HepG2 (cell line): ENCODE results near the gene GJA10. TPM values are rescaled to one million over a fixed set of nuclear protein-coding genes. Genes with fewer than 3 reads are reported as not detected.

Source experiments
- BATF2 ChIP-seq: sonication (generic); formaldehyde crosslinking; IDR thresholded peaks from 2 replicates; pipeline ENCODE4 v1.8.0; 2022; ENCODE audit warnings: mild to moderate bottlenecking, missing genetic modification reagents, moderate library complexity
- DMAP1 ChIP-seq: IDR thresholded peaks from 2 replicates; pipeline ENCODE4 v1.6.1; 2016
- DRAP1 ChIP-seq: IDR thresholded peaks from 2 replicates; pipeline ENCODE4 v1.6.1; 2016; ENCODE audit warnings: missing genetic modification reagents, missing compliant biosample characterization
- ELF1 ChIP-seq: sonication (generic); formaldehyde crosslinking; IDR thresholded peaks from 2 replicates; pipeline ENCODE4 v1.4.0; 2020; ENCODE audit warnings: missing genetic modification reagents
- GABPB1 ChIP-seq: IDR thresholded peaks from 2 replicates; pipeline ENCODE4 v1.6.1; 2016; ENCODE audit warnings: mild to moderate bottlenecking, missing genetic modification reagents, moderate library complexity, missing compliant biosample characterization
- HOMEZ ChIP-seq: IDR thresholded peaks from 2 replicates; pipeline ENCODE4 v1.6.1; 2016; ENCODE audit warnings: low read depth
- HOXA9 ChIP-seq: sonication (generic); formaldehyde crosslinking; IDR thresholded peaks from 2 replicates; pipeline ENCODE4 v1.8.1; 2022; ENCODE audit warnings: missing genetic modification reagents, mild to moderate bottlenecking, moderate library complexity, borderline replicate concordance
- JUND ChIP-seq: sonication (generic); formaldehyde crosslinking; IDR thresholded peaks from 2 replicates; pipeline ENCODE4 v1.8.0; 2022; ENCODE audit warnings: mild to moderate bottlenecking, missing genetic modification reagents
- KLF11 ChIP-seq: IDR thresholded peaks from 2 replicates; pipeline ENCODE4 v1.6.1; 2016; ENCODE audit warnings: missing compliant biosample characterization
- KLF12 ChIP-seq: sonication (generic); formaldehyde crosslinking; IDR thresholded peaks from 2 replicates; pipeline ENCODE4 v1.4.0; 2020; ENCODE audit warnings: missing genetic modification reagents, borderline replicate concordance
- KLF6 ChIP-seq: IDR thresholded peaks from 2 replicates; pipeline ENCODE4 v1.8.0; 2016; ENCODE audit warnings: missing biosample characterization, missing genetic modification reagents
- MTF2 ChIP-seq: sonication (generic); formaldehyde crosslinking; IDR thresholded peaks from 2 replicates; pipeline ENCODE4 v1.5.0; 2020; ENCODE audit warnings: missing genetic modification reagents, borderline replicate concordance
- PREB ChIP-seq: sonication (generic); formaldehyde crosslinking; IDR thresholded peaks from 2 replicates; pipeline ENCODE4 v1.4.0; 2020; ENCODE audit warnings: missing genetic modification reagents
- PRMT3 ChIP-seq: sonication (generic); formaldehyde crosslinking; IDR thresholded peaks from 2 replicates; pipeline ENCODE4 v1.8.1; 2022; ENCODE audit warnings: low read depth, mild to moderate bottlenecking, moderate library complexity, missing genetic modification reagents, borderline replicate concordance
- REST ChIP-seq, 2 experiments: IDR thresholded peaks; 2 replicates each; pipeline ENCODE4 v1.6.1; 2011 to 2012; ENCODE audit warnings: low read length in 2 of 2, borderline replicate concordance in 1 of 2, low read depth in 1 of 2, mild to moderate bottlenecking in 1 of 2, moderate library complexity in 1 of 2
- ZEB1 ChIP-seq: IDR thresholded peaks from 2 replicates; pipeline ENCODE4 v1.6.1; 2012; ENCODE audit warnings: mild to moderate bottlenecking, low read depth, inconsistent platforms; ENCODE audit not compliant: insufficient replicate concordance
- ZMAT5 ChIP-seq: sonication (generic); formaldehyde crosslinking; IDR thresholded peaks from 2 replicates; pipeline ENCODE4 v1.5.0; 2020; ENCODE audit warnings: mild to moderate bottlenecking, low read depth, missing genetic modification reagents, borderline replicate concordance
- ZNF232 ChIP-seq: sonication (generic); formaldehyde crosslinking; IDR thresholded peaks from 2 replicates; pipeline ENCODE4 v1.4.0; 2020; ENCODE audit warnings: missing genetic modification reagents, borderline replicate concordance
- ZNF326 ChIP-seq: sonication (generic); formaldehyde crosslinking; IDR thresholded peaks from 2 replicates; pipeline ENCODE4 v1.4.0; 2020; ENCODE audit warnings: missing genetic modification reagents, borderline replicate concordance
- ZNF891 ChIP-seq: sonication (generic); formaldehyde crosslinking; IDR thresholded peaks from 2 replicates; pipeline ENCODE4 v1.5.0; 2020; ENCODE audit warnings: mild to moderate bottlenecking, missing genetic modification reagents
- polyA plus RNA-seq, 8 experiments: library from polyadenylated mRNA; depleted of rRNA in 3 of 8; stranded (reverse) in 7 of 8; unstranded in 1 of 8; fragments of >200 nt; fragmentation: Illumina TruSeq in 4 of 8; extraction: Trizol in 4 of 8; gene quantifications; 2 replicates each; pipeline versions ENCODE4 v1.2.1 to v1.2.3, GENCODE V29; 2011 to 2016; ENCODE audit warnings: low read depth in 4 of 8, missing spikeins in 1 of 8, mixed read lengths in 1 of 8; ENCODE audit not compliant: insufficient read depth in 1 of 8
- total RNA-seq, 5 experiments: library from RNA; depleted of rRNA; stranded (reverse); fragments of >200 nt; fragmentation: Illumina TruSeq; extraction: Trizol; gene quantifications; 2 replicates each; pipeline ENCODE4 v1.2.3, GENCODE V29; 2016; ENCODE audit warnings: low read depth in 1 of 5

The GJA10 gene
- total and polyA plus RNA-seq, 2 of the 13 experiments (the other 11 are each of a cell fraction or from before 2014, with no cell fraction given), result not detected

- TF ChIP-seq ZMAT5 (no peak), PREB (CRISPR knock-in tag) (no peak), ELF1 (peak; percentile 23; the same call in 1 of the 2 replicates), ZNF891 (CRISPR knock-in tag) (peak; percentile 44; the same call in 1 of the 2 replicates), DRAP1 (CRISPR knock-in tag) (peak; percentile 59), BATF2 (no peak), DMAP1 (CRISPR knock-in tag) (no peak), REST (IDR thresholded peaks at IDR 0.05; ENCODE audit: borderline replicate concordance in 1 of 2, low read depth in 1 of 2, low read length in 2 of 2) (peak; percentile 97 to 100), KLF6 (CRISPR knock-in tag) (peak; percentile 94), PRMT3 (CRISPR knock-in tag) (0 out of 2 replicates have a peak, but pooled peaks have one; percentile 68), ZEB1 (no peak), HOMEZ (CRISPR knock-in tag) (peak; percentile 30; the same call in 1 of the 2 replicates), GABPB1 (CRISPR knock-in tag) (no peak; the same call in 1 of the 2 replicates), KLF11 (CRISPR knock-in tag) (peak; percentile 91; the same call in 1 of the 2 replicates), MTF2 (no peak), KLF12 (0 out of 2 replicates have a peak, but pooled peaks have one; percentile 36), JUND (CRISPR knock-in tag) (no peak), ZNF232 (CRISPR knock-in tag) (peak; percentile 95), HOXA9 (peak; percentile 58; the same call in 1 of the 2 replicates), ZNF326 (CRISPR knock-in tag) (no peak)
Measured at GRCh38 chr6:89895276-89895874, 1.1 kb downstream of the GJA10 start (continued).
